Activated naive CD4-positive, alpha-beta T cell treated with anti-CD3 and anti-CD28 coated beads, Interleukin-2, amount 50 U/mL, for 72 hours (primary cell): Measurements from ENCODE around the gene OR2S2. TPM values are rescaled to one million over a fixed set of nuclear protein-coding genes. Genes with fewer than 3 reads are reported as not detected.
"Not testable (repeated sequence)": the region's sequence is repeated elsewhere in the genome, so short reads cannot be mapped to it uniquely, and the experiment has no call there.

Experiments
- ATAC-seq, 2 donors: fragments of 150-1000 bp; cut with Tn5 transposase; 2 replicates each; pipeline ENCODE4 v1.10.0; 2021; ENCODE audit warnings: mild to moderate bottlenecking in 2 of 2, moderate library complexity in 2 of 2
- DNase-seq, 2 donors: peaks; one replicate each; pipeline ENCODE4 v3.0.0; 2021 to 2022; ENCODE audit warnings: low spot score in 2 of 2
- H3K27ac Mint-ChIP-seq, 2 donors: one replicate each; pipeline ENCODE4 v1.8.0; 2022; ENCODE audit warnings: mild to moderate bottlenecking in 2 of 2, mixed read lengths in 2 of 2
- H3K36me3 Mint-ChIP-seq, 2 donors: one replicate each; pipeline ENCODE4 v1.8.0; 2022; ENCODE audit warnings: mixed read lengths in 2 of 2
- H3K9me3 Mint-ChIP-seq, 2 donors: one replicate each; pipeline ENCODE4 v1.8.0; 2022; ENCODE audit warnings: mixed read lengths in 2 of 2
- total RNA-seq, 2 donors: library from RNA; stranded (reverse); gene quantifications; one replicate each; pipeline ENCODE4 v1.2.3, GENCODE V29; 2022

OR2S2 gene
- total RNA-seq, 2 donors from 2014 or later: not detected

DNA sequence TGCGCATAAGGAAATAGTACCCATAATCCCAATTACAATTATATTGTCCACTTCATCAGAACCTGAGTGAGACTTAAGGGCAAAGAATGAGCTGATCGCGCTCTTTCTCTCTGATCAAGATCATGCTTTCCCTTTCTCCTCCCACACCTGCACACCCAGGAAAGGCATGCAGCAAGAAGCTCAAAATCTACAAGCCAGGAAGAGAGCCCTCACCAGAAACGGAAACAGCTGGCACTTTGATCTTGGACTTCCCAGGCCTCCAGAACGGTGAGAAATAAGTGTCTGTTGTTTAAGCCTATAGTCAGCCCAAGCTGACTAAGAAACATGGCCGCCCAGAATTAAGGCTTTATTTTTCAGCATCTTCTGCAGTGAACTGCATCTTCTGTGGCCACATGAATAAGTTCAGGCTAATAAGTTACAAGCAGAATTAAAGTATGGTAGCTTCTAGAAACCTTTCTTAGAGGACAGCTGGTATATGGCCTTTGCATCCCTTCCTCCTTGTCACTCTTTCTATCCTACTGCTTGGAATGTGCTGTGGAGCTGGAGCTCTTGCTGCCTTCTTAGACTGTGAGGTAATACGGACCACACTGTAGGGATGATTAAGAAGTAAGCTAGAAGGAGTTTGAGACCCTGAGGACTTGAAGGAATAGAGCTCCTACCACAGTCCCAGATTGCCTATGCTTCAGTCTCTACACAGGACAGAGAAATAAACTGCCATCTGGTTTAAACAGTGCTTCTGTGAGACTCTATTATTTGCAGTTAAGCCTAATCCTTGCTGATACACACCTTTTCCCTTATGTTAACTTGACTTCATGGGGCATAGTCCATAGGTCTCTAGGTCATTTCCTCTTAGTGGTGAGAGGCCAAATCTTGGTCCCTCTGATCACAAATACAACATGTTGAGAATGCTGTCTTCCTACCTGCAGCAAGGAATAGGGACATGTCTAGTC lies 17.2 kb downstream of the OR2S2 start:
- H3K36me3 Mint-ChIP-seq: peaks cover 0 to 18% of the 10 kb centered on the region in 2 donors
- peaks cover 6 to 7% of the 10 kb centered on the region in 2 donors for H3K9me3 Mint-ChIP-seq
- DNase-seq (no peak), ATAC-seq (peak; percentile 84 to 90)
- H3K27ac Mint-ChIP-seq: peak overlapping the region; percentile 9 to 10

- Mint-ChIP-seq H3K9me3 (peaks cover 6 to 7% of the 10 kb centered on the region in 2 donors), H3K27ac (peak overlapping the region in 1 of 2 donors; percentile 9), H3K36me3 (peaks cover 0 to 18% of the 10 kb centered on the region in 2 donors)
- DNase-seq (no peak), ATAC-seq (no peak)
Measured at GRCh38 chr9:35939679-35940250, 18.2 kb downstream of the OR2S2 start.

- ATAC-seq (peak in 1 of 2 donors; percentile 43), DNase-seq (no peak)
- Mint-ChIP-seq H3K9me3 (peaks cover 6 to 7% of the 10 kb centered on the region in 2 donors), H3K36me3 (peaks cover 0 to 18% of the 10 kb centered on the region in 2 donors), H3K27ac (peak overlapping the region in 1 of 2 donors; percentile 3)
Measured at GRCh38 chr9:35938474-35939356, 19.2 kb downstream of the OR2S2 start.

- Mint-ChIP-seq H3K36me3 (peaks cover 0 to 18% of the 10 kb centered on the region in 2 donors), H3K27ac (no peak overlapping the region), H3K9me3 (peaks cover 6 to 7% of the 10 kb centered on the region in 2 donors)
- DNase-seq (no peak), ATAC-seq (no peak)
Measured at GRCh38 chr9:35937227-35937626, 20.7 kb downstream of the OR2S2 start.

DNA sequence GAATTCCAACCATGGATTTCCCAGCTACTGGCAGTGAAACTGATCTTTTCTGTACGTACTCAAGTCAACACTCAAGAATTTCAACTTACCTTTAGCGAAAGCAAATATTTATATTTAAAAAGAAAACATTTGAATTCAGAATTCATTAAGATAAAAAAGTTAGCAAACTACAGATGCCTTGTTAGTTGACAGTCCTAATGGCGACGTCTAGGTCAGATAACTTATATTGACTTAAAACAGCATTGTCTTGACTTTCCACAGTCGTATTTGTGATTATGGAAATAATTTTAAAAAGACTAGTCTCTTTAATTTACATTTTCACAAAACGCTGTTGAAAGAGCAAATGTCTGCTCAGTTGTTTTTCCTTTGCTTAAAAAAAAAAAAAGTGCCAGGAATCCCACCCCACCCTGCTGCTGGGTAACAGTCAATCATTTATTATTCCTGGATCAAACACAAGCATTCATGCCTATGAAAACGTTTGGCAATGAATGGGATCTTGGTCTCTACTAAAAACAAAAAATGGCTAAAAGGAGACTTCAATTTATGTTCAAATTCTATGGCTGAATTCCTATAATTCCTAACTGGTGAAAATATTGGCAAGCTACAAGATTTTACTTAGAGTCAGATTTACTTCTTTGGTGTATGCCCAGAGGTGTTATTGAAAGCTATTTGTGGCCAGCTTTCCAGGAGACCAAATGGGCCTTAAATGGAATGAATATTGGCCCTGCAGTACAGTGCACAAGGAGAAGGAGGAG lies 22.0 kb downstream of the OR2S2 start:
- no peak for DNase-seq
- no peak overlapping the region for H3K27ac Mint-ChIP-seq
- peaks cover 0 to 18% of the 10 kb centered on the region in 2 donors for H3K36me3 Mint-ChIP-seq
- H3K9me3 Mint-ChIP-seq: peaks cover 6 to 7% of the 10 kb centered on the region in 2 donors
- no peak for ATAC-seq

GRCh38 chr9:35935261-35935660 lies 22.7 kb downstream of the OR2S2 start:
- peaks cover 6 to 7% of the 10 kb centered on the region in 2 donors for H3K9me3 Mint-ChIP-seq
- H3K27ac Mint-ChIP-seq: no peak overlapping the region
- ATAC-seq (no peak), DNase-seq (no peak)
- peaks cover 0 to 18% of the 10 kb centered on the region in 2 donors for H3K36me3 Mint-ChIP-seq

DNA sequence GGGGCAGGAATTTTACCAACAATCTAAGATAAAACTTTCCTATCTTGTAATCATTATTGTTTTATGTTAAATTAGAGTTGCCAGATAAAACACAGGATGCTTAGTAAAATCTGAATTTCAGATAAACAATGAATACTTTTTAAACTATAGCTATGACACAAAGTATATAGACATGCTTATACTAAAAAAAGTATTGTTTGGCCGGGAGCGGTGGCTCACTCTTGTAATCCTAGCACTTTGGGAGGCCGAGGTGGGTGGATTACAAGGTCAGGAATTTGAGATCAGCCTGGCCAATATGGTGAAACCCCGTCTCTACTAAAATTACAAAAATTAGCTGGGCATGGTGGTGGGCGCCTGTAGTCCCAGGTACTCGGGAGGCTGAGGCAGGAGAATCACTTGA lies 23.9 kb downstream of the OR2S2 start:
- not testable (repeated sequence) for DNase-seq, H3K9me3 Mint-ChIP-seq, H3K27ac Mint-ChIP-seq
- H3K36me3 Mint-ChIP-seq: peaks cover 0 to 18% of the 10 kb centered on the region in 2 donors
- peak in 1 of 2 donors; percentile 55 for ATAC-seq

- DNase-seq: no peak
- Mint-ChIP-seq H3K36me3 (peaks cover 0 to 16% of the 10 kb centered on the region in 2 donors), H3K27ac (no peak overlapping the region), H3K9me3 (peaks cover 6 to 7% of the 10 kb centered on the region in 2 donors)
- ATAC-seq: peak in 1 of 2 donors; percentile 59
Measured at GRCh38 chr9:35933550-35934067, 24.3 kb downstream of the OR2S2 start.

DNA sequence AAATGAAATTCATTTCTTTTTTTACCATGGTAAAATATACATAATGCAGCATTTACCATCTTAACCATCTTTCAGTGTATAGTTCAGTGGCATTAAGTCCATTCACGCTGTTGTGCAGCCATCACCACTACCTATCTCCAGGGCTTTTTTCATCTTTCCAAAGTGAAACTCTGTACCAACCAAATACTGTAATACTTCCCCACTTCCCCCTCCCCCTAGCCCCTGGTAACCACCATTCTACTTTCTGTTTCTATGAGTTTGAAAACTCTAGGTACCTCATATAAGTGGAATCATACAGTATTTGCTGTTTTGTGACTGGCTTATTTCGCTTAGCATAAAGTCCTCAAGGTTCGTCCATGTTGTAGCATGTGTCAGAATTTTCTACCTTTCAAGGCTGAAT lies 25.2 kb downstream of the OR2S2 start:
- peak; percentile 73 to 83 for ATAC-seq
- H3K9me3 Mint-ChIP-seq: peaks cover 6 to 7% of the 10 kb centered on the region in 2 donors
- H3K36me3 Mint-ChIP-seq: peaks cover 0 to 9% of the 10 kb centered on the region in 2 donors
- DNase-seq: no peak
- no peak overlapping the region for H3K27ac Mint-ChIP-seq

DNA sequence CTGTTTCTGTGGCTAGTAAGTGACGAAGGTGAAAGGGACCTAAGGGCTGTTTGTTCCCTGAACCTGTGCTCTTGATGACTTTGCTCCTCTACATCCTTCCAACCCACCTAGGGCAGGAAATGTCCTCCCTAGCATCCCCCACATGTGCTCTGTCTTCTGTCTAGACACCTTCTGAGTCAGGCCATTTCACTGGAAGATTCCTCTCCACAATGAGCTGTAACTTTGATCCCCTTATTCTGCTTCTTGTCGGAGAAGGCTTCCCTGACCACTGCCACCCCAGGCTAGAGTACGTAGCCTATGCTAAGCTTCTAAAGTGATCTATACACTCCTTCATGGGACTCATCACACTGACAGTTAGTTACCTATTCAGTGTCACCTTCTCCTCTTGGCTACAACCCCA lies 27.0 kb downstream of the OR2S2 start:
- ATAC-seq: no peak
- H3K36me3 Mint-ChIP-seq: no peaks in the 10 kb centered on the region
- no peak for DNase-seq
- no peaks in the 10 kb centered on the region for H3K9me3 Mint-ChIP-seq
- no peak overlapping the region for H3K27ac Mint-ChIP-seq

- no peaks in the 10 kb centered on the region for H3K36me3 Mint-ChIP-seq
- ATAC-seq: no peak
- no peaks in the 10 kb centered on the region for H3K9me3 Mint-ChIP-seq
- no peak for DNase-seq
- no peak overlapping the region for H3K27ac Mint-ChIP-seq
Measured at GRCh38 chr9:35930521-35930920, 27.4 kb downstream of the OR2S2 start.

DNA sequence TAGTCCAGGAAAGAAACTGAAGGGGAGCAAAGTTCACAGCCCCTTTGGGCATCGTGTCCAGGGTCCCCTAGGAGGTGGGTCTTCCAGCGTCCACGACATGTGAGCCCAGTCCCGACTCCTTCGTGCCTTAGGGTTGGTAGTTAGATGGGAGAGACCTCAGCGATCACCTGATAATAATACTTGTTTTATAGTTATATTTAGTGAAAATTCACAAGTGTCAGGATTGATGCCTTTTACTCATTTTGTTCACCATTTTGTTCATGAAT lies 28.6 kb downstream of the OR2S2 start:
- ATAC-seq (no peak), DNase-seq (no peak)
- no peak overlapping the region for H3K27ac Mint-ChIP-seq
- no peaks in the 10 kb centered on the region for H3K36me3 Mint-ChIP-seq
- no peaks in the 10 kb centered on the region for H3K9me3 Mint-ChIP-seq

- no peaks in the 10 kb centered on the region for H3K36me3 Mint-ChIP-seq
- ATAC-seq: no peak
- no peak overlapping the region for H3K27ac Mint-ChIP-seq
- H3K9me3 Mint-ChIP-seq: no peaks in the 10 kb centered on the region
- no peak for DNase-seq
Measured at GRCh38 chr9:35928591-35929452, 29.1 kb downstream of the OR2S2 start.

DNA sequence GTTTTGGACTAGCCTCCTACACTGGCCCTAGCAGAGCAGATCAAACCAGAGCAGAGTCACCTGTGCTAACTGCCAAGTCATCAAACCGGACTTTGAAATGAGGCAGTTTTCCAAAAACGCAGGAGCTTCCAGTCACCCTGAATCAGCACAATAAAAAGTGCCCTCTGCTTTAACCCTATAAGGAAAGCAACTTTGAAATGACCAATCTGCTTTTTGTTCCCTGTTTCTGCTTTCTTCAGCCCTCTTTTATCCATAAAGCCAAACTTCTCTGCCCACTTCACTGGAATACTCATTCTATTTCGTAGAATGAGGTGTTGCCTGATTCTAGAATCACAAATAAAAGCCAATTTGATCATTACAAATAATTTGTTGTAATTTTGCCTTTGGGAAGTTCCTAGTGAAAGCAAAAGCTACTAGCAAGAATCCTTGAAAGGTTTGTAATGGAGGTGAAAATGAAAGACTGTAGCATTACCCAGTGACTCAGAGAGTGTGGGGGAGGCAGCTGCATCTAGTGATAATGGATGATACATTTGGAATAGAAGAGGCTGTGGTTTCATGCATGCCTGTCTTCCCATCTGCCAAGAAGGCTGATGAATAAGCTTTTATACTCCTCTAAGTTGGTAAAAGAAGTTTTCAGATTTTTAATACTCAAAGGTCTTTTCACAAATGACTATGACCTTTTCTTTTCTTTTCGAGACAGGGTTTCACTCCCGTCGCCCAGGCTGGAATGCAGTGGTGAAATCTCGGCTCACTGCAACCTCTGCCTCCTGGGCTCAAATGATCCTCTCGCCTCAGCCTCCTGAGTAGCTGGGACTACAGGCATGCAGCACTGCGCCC lies 33.8 kb downstream of the OR2S2 start:
- Mint-ChIP-seq H3K9me3 (no peaks in the 10 kb centered on the region), H3K36me3 (no peaks in the 10 kb centered on the region), H3K27ac (peak overlapping the region; percentile 66 to 82)
- ATAC-seq (peak; percentile 97 to 100), DNase-seq (no peak)

DNA sequence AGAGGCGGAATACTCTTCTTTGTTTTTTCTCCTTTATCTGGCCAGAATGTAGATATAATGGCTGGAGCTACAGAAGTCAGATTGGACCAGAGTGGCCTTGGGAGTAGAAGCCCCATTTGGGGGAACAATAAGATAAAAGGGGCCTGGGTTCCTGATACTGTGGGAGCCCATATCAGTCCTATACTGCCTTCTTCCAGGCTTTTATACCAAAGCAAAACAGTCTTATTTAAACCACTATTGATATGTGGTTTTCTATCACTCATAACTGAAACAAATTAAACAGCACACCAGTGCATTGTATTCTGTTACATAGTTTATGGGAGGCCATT lies 34.4 kb downstream of the OR2S2 start:
- peak overlapping the region in 1 of 2 donors; percentile 66 for H3K27ac Mint-ChIP-seq
- H3K9me3 Mint-ChIP-seq: no peaks in the 10 kb centered on the region
- DNase-seq (no peak), ATAC-seq (no peak)
- no peaks in the 10 kb centered on the region for H3K36me3 Mint-ChIP-seq
